NB4 (cell line): Measurements from ENCODE around the gene CDH13.

ENCODE experiments used
- CTCF ChIP-seq: IDR thresholded peaks from one replicate; pipeline ENCODE4 v1.5.1; 2012; ENCODE audit warnings: low read depth, low read length
- MYC ChIP-seq: IDR thresholded peaks from 2 replicates; pipeline ENCODE4 v1.6.1; 2011; ENCODE audit warnings: low read depth, low read length
- POLR2A ChIP-seq: IDR thresholded peaks from 2 replicates; pipeline ENCODE4 v1.6.1; 2011; ENCODE audit warnings: mild to moderate bottlenecking; ENCODE audit not compliant: insufficient read length; ENCODE audit errors: extremely low read depth

DNA sequence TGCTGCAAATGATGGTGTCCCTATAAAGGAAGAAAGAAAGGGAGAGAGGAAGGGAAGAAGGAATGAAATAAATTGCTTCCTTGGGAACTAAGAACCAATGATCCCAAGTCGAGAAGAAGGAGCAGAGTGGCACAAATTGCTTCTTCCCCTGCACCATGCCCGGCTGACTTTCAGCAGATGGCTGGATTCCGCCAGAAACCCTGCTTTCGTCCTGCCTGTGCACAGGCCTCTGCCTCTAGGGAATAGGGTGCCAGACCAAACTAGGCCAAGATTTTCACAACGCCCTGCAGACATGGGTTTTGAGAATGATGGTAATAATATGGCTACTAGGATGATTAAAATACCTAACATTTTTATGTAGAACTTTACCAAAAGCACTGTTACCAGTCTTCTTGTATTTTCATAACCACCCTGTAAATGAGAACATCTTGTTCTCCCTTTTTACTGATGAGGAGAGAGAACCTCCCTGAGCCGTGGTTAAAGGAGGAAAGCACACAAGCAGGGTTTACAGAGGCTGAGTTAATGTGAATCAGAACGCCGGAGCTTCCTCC is 1058.9 kb downstream of the CDH13 start:
- TF ChIP-seq POLR2A (no peak), CTCF (no peak), MYC (no peak)
